GM12891 (cell line): ENCODE data around the gene BUD31.

Source experiments
- DNase-seq: peaks from one replicate; pipeline ENCODE4 v3.0.0; 2011; ENCODE audit warnings: low spot score; ENCODE audit not compliant: insufficient read length
- FAIRE-seq: peaks from 2 replicates; lab custom pipeline; 2011; peaks lifted over from hg19 to GRCh38; lab: Jason Lieb, UNC
- PAX5 ChIP-seq: IDR thresholded peaks from 2 replicates; pipeline ENCODE4 v1.6.1; 2011; ENCODE audit warnings: low read length, moderate library complexity, mild to moderate bottlenecking; ENCODE audit not compliant: insufficient read depth, severe bottlenecking
- POLR2A ChIP-seq: IDR thresholded peaks from 2 replicates; pipeline ENCODE4 v1.6.1; 2011; ENCODE audit warnings: low read depth, low read length, control low read depth
- POLR2AphosphoS5 ChIP-seq: IDR thresholded peaks from 2 replicates; pipeline ENCODE4 v1.6.1; 2011; ENCODE audit warnings: low read depth, low read length, control low read depth
- POU2F2 ChIP-seq: IDR thresholded peaks from 2 replicates; pipeline ENCODE4 v1.6.1; 2011; ENCODE audit warnings: low read depth, mild to moderate bottlenecking, control low read depth, low read length, moderate library complexity
- SPI1 ChIP-seq: IDR thresholded peaks from 2 replicates; pipeline ENCODE4 v1.6.1; 2011; ENCODE audit warnings: low read depth, low read length, control low read depth
- TAF1 ChIP-seq: IDR thresholded peaks from 2 replicates; pipeline ENCODE4 v1.6.1; 2011; ENCODE audit warnings: low read depth, low read length, control low read depth

BUD31 gene

GRCh38 chr7:99390941-99391602, 17.7 kb upstream of the BUD31 start:
- FAIRE-seq (no peak), DNase-seq (no peak)
- TF ChIP-seq TAF1 (no peak), PAX5 (no peak), POU2F2 (no peak), POLR2A (no peak), SPI1 (no peak), POLR2AphosphoS5 (no peak)

- no peak for TF ChIP-seq TAF1
- no peak for TF ChIP-seq POU2F2
- DNase-seq (no peak), FAIRE-seq (no peak)
These were observed 16.7 kb upstream of the BUD31 start for GRCh38 chr7:99392046-99392445.

GRCh38 chr7:99392659-99393354, 16.0 kb upstream of the BUD31 start:
- no peak for TF ChIP-seq POLR2A
- TF ChIP-seq POLR2AphosphoS5: no peak; the same call in none of the 2 replicates
- TF ChIP-seq SPI1: no peak
- no peak for TF ChIP-seq TAF1
- TF ChIP-seq PAX5: no peak
- no peak for TF ChIP-seq POU2F2
- FAIRE-seq (peak; percentile 95), DNase-seq (peak; percentile 74)

DNA sequence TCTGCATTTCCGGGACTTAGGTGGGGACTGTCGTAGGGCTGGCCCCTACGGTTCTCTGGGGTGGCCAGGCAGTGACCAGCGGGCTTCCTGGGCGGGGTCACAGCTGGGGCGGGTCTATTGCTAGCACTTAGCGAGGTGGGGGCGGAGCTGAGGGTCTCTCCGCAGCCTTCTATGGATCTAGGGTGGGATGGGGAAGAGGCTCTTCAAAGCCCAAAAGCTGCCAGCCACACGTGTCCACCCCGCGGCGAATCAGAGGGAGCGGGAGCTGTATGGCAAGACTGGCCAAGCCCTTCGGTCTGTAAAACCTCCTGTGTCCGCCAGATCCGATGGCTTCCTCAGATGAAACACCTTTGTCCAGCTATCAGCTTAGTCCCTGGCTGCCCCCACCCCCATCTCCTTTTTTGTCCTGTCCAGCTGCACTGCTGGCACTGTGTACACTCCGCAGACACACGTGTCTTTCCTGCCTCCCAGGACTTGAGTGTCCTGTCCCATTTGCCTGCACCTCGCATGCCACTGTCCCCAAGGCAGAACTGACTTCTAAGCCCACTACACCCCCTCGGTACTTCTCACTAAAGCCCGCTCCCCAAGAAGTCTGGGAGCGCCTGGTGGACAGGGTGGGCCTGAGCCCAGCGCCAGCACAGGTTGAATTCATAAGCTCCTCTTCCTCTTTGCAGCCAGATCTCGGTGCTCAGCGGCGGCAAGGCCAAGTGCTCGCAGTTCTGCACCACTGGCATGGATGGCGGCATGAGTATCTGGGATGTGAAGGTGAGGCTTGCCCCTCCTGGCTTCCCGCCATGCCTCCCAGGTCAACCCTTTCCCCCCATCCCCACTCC, 15.2 kb upstream of the BUD31 start:
- TF ChIP-seq PAX5 (no peak), POLR2A (peak; percentile 34; the same call in 1 of the 2 replicates)
- FAIRE-seq (no peak), DNase-seq (no peak)

GRCh38 chr7:99394188-99394502, 14.6 kb upstream of the BUD31 start:
- no peak for DNase-seq
- TF ChIP-seq PAX5 (no peak), TAF1 (no peak), POLR2A (no peak), SPI1 (no peak), POLR2AphosphoS5 (no peak; the same call in 1 of the 2 replicates), POU2F2 (no peak)
- no peak for FAIRE-seq

GRCh38 chr7:99395616-99396327, 13.0 kb upstream of the BUD31 start:
- DNase-seq: no peak
- TF ChIP-seq POU2F2 (no peak), POLR2AphosphoS5 (0 out of 2 replicates have a peak, but pooled peaks have one; percentile 1), POLR2A (peak; percentile 6; the same call in 1 of the 2 replicates), SPI1 (no peak), PAX5 (no peak)
- FAIRE-seq: peak; percentile 9

- TF ChIP-seq POLR2AphosphoS5 (no peak; the same call in 1 of the 2 replicates), PAX5 (no peak), SPI1 (no peak), POLR2A (no peak), TAF1 (no peak), POU2F2 (no peak)
- DNase-seq (no peak), FAIRE-seq (no peak)
These were observed 12.1 kb upstream of the BUD31 start for GRCh38 chr7:99396418-99397296.

- FAIRE-seq (no peak), DNase-seq (no peak)
- TF ChIP-seq POLR2A (peak; percentile 48; the same call in 1 of the 2 replicates), SPI1 (no peak), POLR2AphosphoS5 (peak; percentile 80), POU2F2 (peak; percentile 36; the same call in 1 of the 2 replicates), PAX5 (no peak), TAF1 (no peak)
These were observed 11.3 kb upstream of the BUD31 start for GRCh38 chr7:99397297-99397983.
